Measurements from ENCODE around the gene SCAMP2. TPM values are rescaled to one million over a fixed set of nuclear protein-coding genes. Genes with fewer than 3 reads are reported as not detected.

Gene SCAMP2
- polyA plus RNA-seq, 4 donors, result 52.3 to 128 (median 75.7) TPM

DNA sequence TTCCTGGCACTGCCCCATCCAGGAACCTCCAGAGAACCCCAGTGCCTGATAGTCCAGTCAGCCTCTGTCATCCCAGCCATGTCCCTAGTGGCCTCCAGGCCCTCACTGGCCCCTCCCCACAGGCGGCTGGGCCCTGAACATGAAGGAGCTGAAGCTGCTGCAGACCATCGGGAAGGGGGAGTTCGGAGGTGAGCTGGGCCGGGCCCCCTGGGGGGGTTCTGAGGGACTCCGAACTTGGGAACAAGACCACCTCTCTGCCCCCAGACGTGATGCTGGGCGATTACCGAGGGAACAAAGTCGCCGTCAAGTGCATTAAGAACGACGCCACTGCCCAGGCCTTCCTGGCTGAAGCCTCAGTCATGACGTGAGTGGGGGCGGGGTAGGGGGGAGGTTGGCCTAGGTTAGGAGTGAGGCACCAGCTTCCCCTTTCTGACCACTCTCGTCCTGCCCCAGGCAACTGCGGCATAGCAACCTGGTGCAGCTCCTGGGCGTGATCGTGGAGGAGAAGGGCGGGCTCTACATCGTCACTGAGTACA is 72.5 kb downstream of the SCAMP2 start:
- H3K9me3 ChIP-seq (ENCODE audit: control insufficient read depth in 2 of 2, insufficient read depth in 1 of 2, low read depth in 1 of 2, low read length in 1 of 2), result no peaks in the 10 kb centered on the region
- H3K27ac ChIP-seq (ENCODE audit: low read depth in 1 of 3, low read length in 2 of 3), result peak overlapping the region in 2 of 3 donors; percentile 27 to 42
- no peak overlapping the region for H3K4me3 ChIP-seq (ENCODE audit: low read depth in 1 of 3, low read length in 3 of 3)
- H3K36me3 ChIP-seq (ENCODE audit: control insufficient read depth in 3 of 3, insufficient read depth in 2 of 3, low read depth in 1 of 3, low read length in 3 of 3), result peaks cover 4 to 89% (median 13%) of the 10 kb centered on the region in 3 donors
- no peak for FAIRE-seq
- no peak for DNase-seq
- peaks cover 0 to 26% (median 1%) of the 10 kb centered on the region in 3 donors for H3K4me1 ChIP-seq (ENCODE audit: control insufficient read depth in 3 of 3, insufficient read depth in 2 of 3, low read depth in 1 of 3, low read length in 2 of 3)
- no peaks in the 10 kb centered on the region for H3K27me3 ChIP-seq (ENCODE audit: control insufficient read depth in 3 of 3, insufficient read depth in 3 of 3, low read length in 3 of 3)
- 70 to 78% (median 71%) methylated on average over 20 of the region's 20 CpGs for WGBS, 3 donors

- no peak overlapping the region for H3K4me3 ChIP-seq (ENCODE audit: low read depth in 1 of 3, low read length in 3 of 3)
- WGBS, 3 donors, result 12 to 38% (median 20%) methylated on average over 18 of the region's 18 CpGs
- peak; percentile 93 to 94 for DNase-seq
- FAIRE-seq, result no peak
- H3K27me3 ChIP-seq (ENCODE audit: control insufficient read depth in 3 of 3, insufficient read depth in 3 of 3, low read length in 3 of 3), result no peaks in the 10 kb centered on the region
- no peaks in the 10 kb centered on the region for H3K9me3 ChIP-seq (ENCODE audit: control insufficient read depth in 2 of 2, insufficient read depth in 1 of 2, low read depth in 1 of 2, low read length in 1 of 2)
- H3K4me1 ChIP-seq (ENCODE audit: control insufficient read depth in 3 of 3, insufficient read depth in 2 of 3, low read depth in 1 of 3, low read length in 2 of 3), result peaks cover 2 to 26% (median 4%) of the 10 kb centered on the region in 3 donors
- H3K27ac ChIP-seq (ENCODE audit: low read depth in 1 of 3, low read length in 2 of 3), result peak overlapping the region; percentile 26 to 73 (median 60)
- H3K36me3 ChIP-seq (ENCODE audit: control insufficient read depth in 3 of 3, insufficient read depth in 2 of 3, low read depth in 1 of 3, low read length in 3 of 3), result peaks cover 4 to 90% (median 13%) of the 10 kb centered on the region in 3 donors
These were observed 73.2 kb downstream of the SCAMP2 start for GRCh38 chr15:74799856-74800558.

DNA sequence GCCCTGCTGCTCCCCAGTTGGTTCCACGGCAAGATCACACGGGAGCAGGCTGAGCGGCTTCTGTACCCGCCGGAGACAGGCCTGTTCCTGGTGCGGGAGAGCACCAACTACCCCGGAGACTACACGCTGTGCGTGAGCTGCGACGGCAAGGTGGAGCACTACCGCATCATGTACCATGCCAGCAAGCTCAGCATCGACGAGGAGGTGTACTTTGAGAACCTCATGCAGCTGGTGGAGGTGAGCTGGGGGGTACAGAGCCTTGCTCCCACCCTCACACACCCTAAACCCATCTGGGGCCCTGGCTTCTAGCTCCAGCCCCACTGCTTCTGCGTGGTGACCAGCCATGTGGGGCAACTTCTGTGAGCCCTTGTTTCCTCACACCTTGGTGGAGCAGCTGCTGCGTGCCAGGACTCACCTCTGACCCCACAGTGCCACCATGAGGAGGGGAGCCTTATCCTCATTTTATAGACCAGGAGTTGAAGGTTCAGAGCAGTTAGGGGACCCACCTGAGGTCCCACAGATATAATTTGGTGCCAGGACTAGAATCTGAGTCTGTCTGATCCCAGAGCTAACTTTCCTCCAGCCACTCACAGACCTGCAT is 73.8 kb downstream of the SCAMP2 start:
- DNase-seq (peak in 1 of 2 donors; percentile 41), FAIRE-seq (no peak)
- H3K27me3 ChIP-seq (ENCODE audit: control insufficient read depth in 3 of 3, insufficient read depth in 3 of 3, low read length in 3 of 3), result no peaks in the 10 kb centered on the region
- H3K36me3 ChIP-seq (ENCODE audit: control insufficient read depth in 3 of 3, insufficient read depth in 2 of 3, low read depth in 1 of 3, low read length in 3 of 3), result peaks cover 4 to 91% (median 13%) of the 10 kb centered on the region in 3 donors
- H3K27ac ChIP-seq (ENCODE audit: low read depth in 1 of 3, low read length in 2 of 3), result peak overlapping the region; percentile 26 to 73 (median 60)
- peaks cover 2 to 32% (median 4%) of the 10 kb centered on the region in 3 donors for H3K4me1 ChIP-seq (ENCODE audit: control insufficient read depth in 3 of 3, insufficient read depth in 2 of 3, low read depth in 1 of 3, low read length in 2 of 3)
- 67 to 83% (median 70%) methylated on average over 16 of the region's 16 CpGs for WGBS, 3 donors
- no peak overlapping the region for H3K4me3 ChIP-seq (ENCODE audit: low read depth in 1 of 3, low read length in 3 of 3)
- no peaks in the 10 kb centered on the region for H3K9me3 ChIP-seq (ENCODE audit: control insufficient read depth in 2 of 2, insufficient read depth in 1 of 2, low read depth in 1 of 2, low read length in 1 of 2)

DNA sequence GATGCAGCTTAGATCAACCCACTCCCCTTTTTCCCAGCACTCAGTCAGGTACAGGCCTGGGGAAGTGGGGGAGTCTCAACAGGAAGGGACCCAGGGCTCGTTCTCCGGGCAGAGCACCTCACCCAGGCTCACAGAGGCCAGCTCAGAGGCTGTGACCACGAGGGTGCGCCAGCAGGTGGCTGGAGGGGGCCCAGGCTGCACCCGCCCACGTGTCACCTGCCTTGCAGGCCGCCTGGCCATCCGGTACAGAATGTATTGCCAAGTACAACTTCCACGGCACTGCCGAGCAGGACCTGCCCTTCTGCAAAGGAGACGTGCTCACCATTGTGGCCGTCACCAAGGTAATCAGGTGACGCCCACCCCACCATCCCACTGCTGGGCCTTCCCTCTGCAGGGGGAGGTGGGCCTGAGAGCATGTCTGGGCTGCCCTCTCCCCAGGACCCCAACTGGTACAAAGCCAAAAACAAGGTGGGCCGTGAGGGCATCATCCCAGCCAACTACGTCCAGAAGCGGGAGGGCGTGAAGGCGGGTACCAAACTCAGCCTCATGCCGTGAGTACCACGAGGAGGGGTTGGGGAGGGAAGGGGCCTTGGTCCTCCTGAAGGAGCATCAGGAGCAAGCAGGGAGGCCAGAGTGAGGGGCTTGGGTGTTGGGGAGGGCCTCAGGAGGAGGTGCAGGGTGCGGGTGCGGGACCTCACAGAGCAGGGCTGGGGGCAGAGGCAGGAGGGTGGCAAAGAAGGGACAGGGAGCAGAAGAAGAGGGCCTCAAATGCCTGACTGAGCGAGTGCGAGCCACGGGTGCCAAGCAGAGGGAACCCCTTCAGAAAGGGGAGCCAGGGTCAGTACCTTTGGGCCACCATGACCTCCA is 74.5 kb downstream of the SCAMP2 start:
- no peaks in the 10 kb centered on the region for H3K9me3 ChIP-seq (ENCODE audit: control insufficient read depth in 2 of 2, insufficient read depth in 1 of 2, low read depth in 1 of 2, low read length in 1 of 2)
- H3K27ac ChIP-seq (ENCODE audit: low read depth in 1 of 3, low read length in 2 of 3), result peak overlapping the region in 2 of 3 donors; percentile 60 to 73
- H3K36me3 ChIP-seq (ENCODE audit: control insufficient read depth in 3 of 3, insufficient read depth in 2 of 3, low read depth in 1 of 3, low read length in 3 of 3), result peaks cover 4 to 87% (median 12%) of the 10 kb centered on the region in 3 donors
- DNase-seq (peak in 1 of 2 donors; percentile 53), FAIRE-seq (no peak)
- H3K4me3 ChIP-seq (ENCODE audit: low read depth in 1 of 3, low read length in 3 of 3), result no peak overlapping the region
- peaks cover 2 to 35% (median 4%) of the 10 kb centered on the region in 3 donors for H3K4me1 ChIP-seq (ENCODE audit: control insufficient read depth in 3 of 3, insufficient read depth in 2 of 3, low read depth in 1 of 3, low read length in 2 of 3)
- no peaks in the 10 kb centered on the region for H3K27me3 ChIP-seq (ENCODE audit: control insufficient read depth in 3 of 3, insufficient read depth in 3 of 3, low read length in 3 of 3)
- WGBS, 3 donors, result 46 to 65% (median 56%) methylated on average over 24 to 25 of the region's 25 CpGs

- no peaks in the 10 kb centered on the region for H3K9me3 ChIP-seq (ENCODE audit: control insufficient read depth in 2 of 2, insufficient read depth in 1 of 2, low read depth in 1 of 2, low read length in 1 of 2)
- H3K36me3 ChIP-seq (ENCODE audit: control insufficient read depth in 3 of 3, insufficient read depth in 2 of 3, low read depth in 1 of 3, low read length in 3 of 3), result peaks cover 0 to 82% (median 4%) of the 10 kb centered on the region in 3 donors
- no peak overlapping the region for H3K27ac ChIP-seq (ENCODE audit: low read depth in 1 of 3, low read length in 2 of 3)
- no peak for DNase-seq
- 80 to 86% (median 85%) methylated on average over 14 of the region's 14 CpGs for WGBS, 3 donors
- no peaks in the 10 kb centered on the region for H3K27me3 ChIP-seq (ENCODE audit: control insufficient read depth in 3 of 3, insufficient read depth in 3 of 3, low read length in 3 of 3)
- no peak overlapping the region for H3K4me3 ChIP-seq (ENCODE audit: low read depth in 1 of 3, low read length in 3 of 3)
- FAIRE-seq, result no peak
- peaks cover 2 to 61% (median 6%) of the 10 kb centered on the region in 3 donors for H3K4me1 ChIP-seq (ENCODE audit: control insufficient read depth in 3 of 3, insufficient read depth in 2 of 3, low read depth in 1 of 3, low read length in 2 of 3)
These were observed 77.1 kb downstream of the SCAMP2 start for GRCh38 chr15:74795966-74796625.

DNA sequence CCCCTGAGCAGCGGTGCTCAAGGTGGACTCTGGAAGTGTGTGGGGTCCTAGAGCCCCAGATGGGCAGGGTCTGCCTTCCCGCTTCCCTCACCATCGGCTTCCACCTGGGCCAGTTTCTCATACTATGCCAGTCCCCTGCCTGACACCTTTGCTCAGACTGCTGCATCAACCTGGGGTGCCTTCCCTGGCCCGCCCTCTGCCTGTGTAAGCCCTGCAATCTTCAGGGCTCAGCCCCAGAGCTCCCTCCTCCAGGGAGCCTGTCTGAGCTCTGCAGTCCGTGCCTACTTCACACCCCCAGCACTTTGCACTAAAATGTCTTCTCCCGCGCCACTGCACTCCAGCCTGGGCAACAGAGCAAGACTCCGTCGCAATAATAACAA is 78.2 kb downstream of the SCAMP2 start:
- FAIRE-seq, result no peak
- WGBS, 3 donors, result 81 to 86% (median 85%) methylated on average over 9 of the region's 9 CpGs
- Histone ChIP-seq H3K4me3 (ENCODE audit: low read depth in 1 of 3, low read length in 3 of 3) (no peak overlapping the region), H3K4me1 (ENCODE audit: control insufficient read depth in 3 of 3, insufficient read depth in 2 of 3, low read depth in 1 of 3, low read length in 2 of 3) (peaks cover 5 to 63% (median 11%) of the 10 kb centered on the region in 3 donors), H3K9me3 (ENCODE audit: control insufficient read depth in 2 of 2, insufficient read depth in 1 of 2, low read depth in 1 of 2, low read length in 1 of 2) (no peaks in the 10 kb centered on the region), H3K27ac (ENCODE audit: low read depth in 1 of 3, low read length in 2 of 3) (no peak overlapping the region), H3K27me3 (ENCODE audit: control insufficient read depth in 3 of 3, insufficient read depth in 3 of 3, low read length in 3 of 3) (no peaks in the 10 kb centered on the region), H3K36me3 (ENCODE audit: control insufficient read depth in 3 of 3, insufficient read depth in 2 of 3, low read depth in 1 of 3, low read length in 3 of 3) (peaks cover 0 to 79% (median 2%) of the 10 kb centered on the region in 3 donors)
- no peak for DNase-seq

- H3K27me3 ChIP-seq (ENCODE audit: control insufficient read depth in 3 of 3, insufficient read depth in 3 of 3, low read length in 3 of 3), result no peaks in the 10 kb centered on the region
- FAIRE-seq, result no peak
- H3K36me3 ChIP-seq (ENCODE audit: control insufficient read depth in 3 of 3, insufficient read depth in 2 of 3, low read depth in 1 of 3, low read length in 3 of 3), result peaks cover 0 to 79% (median 2%) of the 10 kb centered on the region in 3 donors
- no peak for DNase-seq
- H3K9me3 ChIP-seq (ENCODE audit: control insufficient read depth in 2 of 2, insufficient read depth in 1 of 2, low read depth in 1 of 2, low read length in 1 of 2), result no peaks in the 10 kb centered on the region
- peaks cover 6 to 63% (median 15%) of the 10 kb centered on the region in 3 donors for H3K4me1 ChIP-seq (ENCODE audit: control insufficient read depth in 3 of 3, insufficient read depth in 2 of 3, low read depth in 1 of 3, low read length in 2 of 3)
- WGBS, 3 donors, result 62 to 76% (median 69%) methylated on average over 7 of the region's 9 CpGs
- no peak overlapping the region for H3K27ac ChIP-seq (ENCODE audit: low read depth in 1 of 3, low read length in 2 of 3)
- no peak overlapping the region for H3K4me3 ChIP-seq (ENCODE audit: low read depth in 1 of 3, low read length in 3 of 3)
These were observed 78.8 kb downstream of the SCAMP2 start for GRCh38 chr15:74794248-74794969.

Measured in small intestine (tissue), 7 donors.